HG02981 (cell line): ENCODE data around the gene ABI3BP.
"Not testable (repeated sequence)": the region's sequence is repeated elsewhere in the genome, so short reads cannot be mapped to it uniquely, and the experiment has no call there.

Source experiments
- ATAC-seq: cut with Tn5 transposase; IDR thresholded peaks from one replicate; pipeline ENCODE4 v1.9.1; 2021; ENCODE audit warnings: mild to moderate bottlenecking, moderate library complexity; ENCODE audit not compliant: unreplicated experiment

The ABI3BP gene, protein sequence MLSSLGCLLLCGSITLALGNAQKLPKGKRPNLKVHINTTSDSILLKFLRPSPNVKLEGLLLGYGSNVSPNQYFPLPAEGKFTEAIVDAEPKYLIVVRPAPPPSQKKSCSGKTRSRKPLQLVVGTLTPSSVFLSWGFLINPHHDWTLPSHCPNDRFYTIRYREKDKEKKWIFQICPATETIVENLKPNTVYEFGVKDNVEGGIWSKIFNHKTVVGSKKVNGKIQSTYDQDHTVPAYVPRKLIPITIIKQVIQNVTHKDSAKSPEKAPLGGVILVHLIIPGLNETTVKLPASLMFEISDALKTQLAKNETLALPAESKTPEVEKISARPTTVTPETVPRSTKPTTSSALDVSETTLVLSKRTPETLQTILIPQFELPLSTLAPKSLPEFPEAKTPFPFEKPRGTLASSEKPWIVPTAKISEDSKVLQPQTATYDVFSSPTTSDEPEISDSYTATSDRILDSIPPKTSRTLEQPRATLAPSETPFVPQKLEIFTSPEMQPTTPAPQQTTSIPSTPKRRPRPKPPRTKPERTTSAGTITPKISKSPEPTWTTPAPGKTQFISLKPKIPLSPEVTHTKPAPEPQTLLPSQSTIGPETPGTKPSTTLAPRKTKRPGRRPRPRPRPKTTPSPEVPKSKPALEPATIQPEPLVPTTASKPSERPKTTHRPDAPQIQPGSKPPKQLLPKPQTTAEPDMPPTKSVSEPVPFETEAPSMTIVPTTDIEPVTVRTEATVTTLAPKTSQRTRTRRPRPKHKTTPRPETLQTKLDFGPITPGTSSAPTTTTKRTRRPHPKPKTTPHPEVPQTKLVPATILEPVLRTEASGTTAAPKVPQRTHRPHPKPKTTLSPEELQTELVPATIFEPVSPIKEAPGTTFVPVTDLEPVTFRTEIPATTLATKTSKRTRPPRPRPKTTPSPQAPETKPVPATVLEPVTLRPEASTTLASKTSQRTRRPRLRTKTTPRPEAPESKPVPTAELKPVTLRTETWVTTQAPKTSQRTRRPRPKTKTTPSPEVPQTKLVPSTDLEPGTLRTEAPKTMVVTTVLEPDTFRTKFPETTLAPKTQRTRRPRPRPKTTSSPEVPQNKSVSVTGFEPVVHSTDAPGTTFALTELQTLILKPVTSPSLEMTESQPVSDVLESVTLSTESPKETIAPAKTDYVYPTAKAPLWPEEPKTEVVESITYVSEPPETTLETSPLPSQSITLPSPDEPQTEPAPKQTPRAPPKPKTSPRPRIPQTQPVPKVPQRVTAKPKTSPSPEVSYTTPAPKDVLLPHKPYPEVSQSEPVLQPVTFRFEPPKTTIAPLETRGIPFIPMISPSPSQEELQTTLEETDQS (N-terminal part only)

DNA sequence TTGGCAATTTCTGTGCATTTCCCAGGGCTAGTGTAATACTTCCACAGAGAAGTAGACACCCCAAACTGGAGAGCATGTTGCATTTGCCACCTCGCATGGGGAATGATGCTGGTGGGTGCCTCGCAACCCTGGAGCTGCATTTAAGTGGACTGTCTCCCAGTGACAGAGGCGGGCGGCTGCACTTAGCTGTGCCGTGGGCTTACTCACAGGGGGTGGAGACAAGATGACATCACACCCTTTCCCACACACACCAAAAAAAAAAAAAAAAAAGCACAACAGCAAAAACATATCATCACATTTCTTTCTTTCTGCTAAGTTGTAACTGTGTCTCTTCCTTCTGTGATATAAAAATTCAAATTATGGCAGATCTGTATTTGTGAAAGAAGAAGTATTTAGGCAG, at the start of gene ABI3BP:
TSS of gene ABI3BP (minus strand) at position 113 of the 400 bp plus-strand sequence. CDS start at position 76, 37 bp downstream.
- no peak for ATAC-seq

DNA sequence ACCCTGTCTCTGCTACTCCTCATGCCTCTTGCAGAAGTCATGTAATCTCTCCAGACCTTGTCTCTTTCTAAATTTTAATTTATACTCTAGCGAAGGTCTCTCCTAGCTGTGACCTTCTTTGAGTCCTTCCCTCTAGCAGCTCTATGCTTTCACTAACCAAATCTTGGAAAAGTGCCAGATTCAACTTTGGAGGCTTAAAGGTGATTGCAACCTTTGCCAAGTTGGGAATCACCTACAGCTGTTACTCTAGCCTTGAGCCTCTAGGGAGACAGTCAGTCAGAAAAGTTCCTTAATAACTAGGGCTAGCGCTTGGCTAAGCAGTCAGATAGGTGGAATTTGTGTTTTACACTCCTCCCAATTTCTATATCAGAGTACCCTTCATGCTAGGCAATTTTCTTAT, 46.1 kb upstream of the ABI3BP start:
- ATAC-seq = no peak

DNA sequence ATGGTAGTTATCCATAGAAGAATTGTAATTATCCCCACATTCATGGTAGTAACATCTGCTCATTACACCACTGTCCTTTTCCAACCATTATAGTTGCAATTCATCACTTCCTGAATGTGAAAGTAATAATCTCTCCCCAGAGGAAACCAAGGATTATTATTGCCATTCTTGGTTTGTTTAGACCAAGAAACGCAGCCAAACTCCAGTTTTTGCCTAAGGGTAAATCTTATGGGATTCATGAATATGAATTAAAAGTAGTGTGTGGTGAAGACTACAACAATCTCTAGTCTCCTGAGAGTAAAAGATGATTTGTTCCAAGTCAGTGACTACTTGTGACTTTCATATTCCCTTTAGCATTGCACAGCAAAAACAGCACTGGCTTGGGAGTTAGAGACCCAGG, 45.7 kb upstream of the ABI3BP start:
- no peak for ATAC-seq

DNA sequence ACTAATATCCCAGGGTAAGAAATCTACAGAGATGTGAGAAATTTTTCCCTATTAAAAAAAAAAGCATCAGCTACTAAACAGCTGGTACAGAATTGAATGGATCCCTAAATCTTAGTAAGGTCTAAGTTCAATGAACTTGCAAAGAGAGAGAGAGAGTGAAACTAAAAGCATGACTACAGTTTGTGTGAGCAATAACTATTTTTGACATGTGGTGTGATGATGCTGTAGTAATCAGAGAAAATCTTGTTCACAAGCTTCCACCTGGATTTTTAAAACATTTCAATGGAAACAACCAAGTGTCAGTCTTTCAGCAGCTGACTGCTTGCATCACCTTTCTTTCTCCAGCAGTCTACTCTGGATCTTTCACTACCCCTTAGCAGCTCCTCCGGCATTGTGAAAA, 45.2 kb upstream of the ABI3BP start:
- no peak for ATAC-seq

DNA sequence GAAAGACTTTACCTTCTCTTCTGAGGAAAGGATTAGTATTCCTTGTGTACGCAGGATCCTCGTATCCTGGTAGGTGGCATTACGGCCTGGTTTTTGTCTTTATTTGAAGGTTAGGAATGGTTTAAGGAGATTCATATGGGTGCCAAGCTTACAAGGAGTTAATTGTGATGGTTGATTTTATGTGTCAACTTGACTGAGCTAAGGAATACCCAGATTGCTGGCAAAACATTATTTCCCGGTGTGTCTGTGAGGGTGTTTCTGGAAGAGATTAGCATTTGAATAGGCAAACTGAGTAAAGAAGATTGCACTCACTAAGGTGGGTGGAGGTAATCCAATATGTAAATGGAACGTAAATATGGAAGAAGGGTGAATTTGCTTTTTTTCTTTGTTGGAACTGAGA, 44.4 kb upstream of the ABI3BP start:
- no peak for ATAC-seq

DNA sequence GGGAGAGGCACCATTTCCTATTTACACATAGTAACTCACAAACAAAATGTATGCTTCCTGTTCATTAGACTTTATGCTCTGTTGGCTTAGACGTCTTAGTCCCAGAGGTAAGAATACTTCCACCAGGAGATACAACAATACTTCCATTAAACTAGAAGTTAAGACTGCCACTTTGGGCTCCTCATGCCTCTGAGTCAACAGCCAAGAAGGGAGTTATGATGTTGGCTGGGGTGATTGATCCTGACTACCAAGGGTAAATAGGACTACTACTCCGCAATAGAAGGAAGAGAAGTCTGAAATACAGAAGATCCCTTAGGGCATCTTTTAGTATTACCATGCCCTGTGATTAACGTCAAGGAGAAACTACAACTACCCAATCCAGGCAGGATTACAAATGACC, 43.5 kb upstream of the ABI3BP start:
- ATAC-seq = no peak

DNA sequence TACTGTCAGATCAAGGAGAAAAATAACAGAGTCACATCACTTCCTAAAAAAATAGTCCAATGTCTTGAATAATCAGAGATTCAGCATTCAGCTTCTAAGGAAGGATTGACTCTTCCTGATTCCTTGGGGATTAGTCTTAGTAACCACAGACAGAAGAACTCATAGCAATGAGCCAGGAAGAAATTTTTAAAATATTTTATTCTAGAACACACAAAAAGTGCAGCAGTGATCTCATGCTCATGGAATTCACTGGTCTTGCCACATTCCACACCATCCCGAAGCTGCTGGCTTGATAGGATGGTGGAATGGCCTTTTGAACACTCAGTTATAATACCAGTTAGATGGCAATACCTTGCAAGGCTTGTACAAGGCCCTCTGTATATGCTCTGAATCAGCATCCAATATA, 43.0 kb upstream of the ABI3BP start:
- ATAC-seq = no peak

DNA sequence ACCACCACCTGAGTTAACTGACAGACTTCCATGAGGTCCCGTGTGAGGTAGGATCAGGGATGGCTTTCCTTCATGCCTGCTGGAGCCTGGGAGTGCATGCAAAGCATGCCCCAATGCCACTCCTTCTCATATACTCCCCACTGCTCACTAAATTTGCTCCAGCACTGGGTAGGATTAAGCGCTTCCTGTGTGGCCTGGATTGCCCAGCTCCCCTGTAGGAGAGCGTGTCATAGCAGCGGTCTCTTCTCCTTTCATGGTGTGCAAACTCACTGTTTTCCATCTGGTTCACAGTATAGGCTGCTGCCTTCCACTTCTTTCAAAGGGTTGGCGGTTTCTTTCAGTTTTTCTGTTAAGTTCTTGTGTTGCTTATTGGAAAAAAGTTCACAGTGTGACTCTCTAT, 34.1 kb upstream of the ABI3BP start:
- no peak for ATAC-seq

DNA sequence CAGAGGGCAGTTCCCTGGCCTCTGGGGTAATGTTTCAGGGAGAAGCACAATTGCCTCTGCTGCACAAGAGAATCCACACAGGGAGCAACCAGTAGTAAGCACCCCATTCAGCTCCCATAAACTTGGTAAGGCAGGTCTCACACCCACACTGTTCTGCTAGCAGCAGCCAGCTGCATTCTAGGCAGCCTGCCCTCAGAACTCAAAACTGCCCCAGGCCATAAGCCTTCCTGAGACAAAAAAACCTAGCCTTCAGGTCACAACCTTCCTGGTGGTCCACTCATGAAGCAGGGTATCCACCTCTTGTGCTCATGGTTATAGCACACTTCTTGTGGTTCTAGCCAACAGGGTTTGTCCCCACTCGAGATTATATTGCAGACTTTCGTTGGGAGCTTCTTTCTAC, 33.7 kb upstream of the ABI3BP start:
- no peak for ATAC-seq

DNA sequence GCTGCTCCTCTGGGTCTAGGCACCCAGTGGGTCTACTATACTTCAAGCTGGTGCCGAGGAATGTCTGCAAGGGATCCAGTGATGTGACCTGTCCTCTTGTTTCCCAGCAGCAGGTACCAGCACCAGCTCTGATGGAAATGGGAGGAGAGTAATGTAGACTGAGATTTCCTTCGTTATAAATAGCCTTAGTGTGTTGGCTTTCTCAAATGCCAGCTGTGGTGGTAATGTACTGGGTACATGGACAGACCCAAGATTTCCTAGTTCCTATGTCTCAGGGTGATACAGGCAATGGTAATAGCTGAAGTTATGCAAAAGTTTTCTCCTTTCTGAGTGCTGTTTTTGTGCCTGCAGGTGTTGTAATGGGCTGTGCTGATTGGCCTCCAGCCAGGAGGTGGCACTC, 33.0 kb upstream of the ABI3BP start:
- no peak for ATAC-seq

DNA sequence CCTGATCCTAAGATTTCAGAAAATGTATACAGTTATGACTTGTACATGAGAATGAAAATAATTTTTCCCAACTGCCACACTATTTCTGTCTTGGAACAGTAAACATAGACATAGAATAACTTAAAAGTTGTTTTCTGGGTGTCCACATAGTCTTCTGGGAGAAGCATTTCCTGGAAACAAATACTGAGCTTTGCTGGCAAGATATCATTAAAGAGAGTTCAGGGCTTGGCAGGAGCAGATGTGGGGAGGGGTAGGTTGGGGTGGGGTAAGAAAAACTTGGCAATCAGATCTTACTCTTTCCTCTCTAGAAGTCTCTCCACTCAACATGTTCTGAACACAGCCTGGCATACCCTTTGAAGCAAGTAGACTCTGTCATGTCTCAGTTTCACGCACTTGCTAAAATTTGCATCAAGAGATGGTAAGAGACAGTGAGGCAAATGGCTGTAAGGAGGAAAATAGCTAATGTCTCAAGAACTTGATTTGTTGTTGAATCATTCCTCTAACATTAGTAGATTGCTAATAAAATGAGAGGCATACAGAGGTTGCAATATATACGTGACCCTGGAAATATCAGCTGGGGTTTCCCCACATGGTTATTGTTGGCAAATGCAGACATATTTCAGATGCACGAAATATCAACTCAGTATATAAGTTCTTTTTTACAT, 27.3 kb upstream of the ABI3BP start:
- no peak for ATAC-seq

DNA sequence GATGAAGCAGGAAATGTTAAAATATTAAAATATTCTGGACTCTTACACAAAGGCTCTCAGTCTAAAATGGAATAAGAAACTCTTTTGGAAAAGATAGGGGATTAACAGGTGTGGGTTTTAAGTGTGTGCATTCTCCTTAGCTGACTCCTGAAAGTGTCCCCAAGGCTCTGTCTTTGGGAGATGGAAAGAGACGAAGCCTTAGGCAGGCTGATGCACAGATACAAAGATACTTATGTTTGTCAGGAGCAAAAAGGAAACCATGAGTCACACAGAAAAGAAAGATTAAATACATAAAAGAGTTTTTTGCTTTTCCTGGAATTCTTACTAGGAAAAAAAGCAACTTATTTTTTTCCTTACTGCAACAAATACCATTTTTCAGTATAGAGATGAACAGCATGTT, 23.8 kb upstream of the ABI3BP start:
- ATAC-seq = no peak

DNA sequence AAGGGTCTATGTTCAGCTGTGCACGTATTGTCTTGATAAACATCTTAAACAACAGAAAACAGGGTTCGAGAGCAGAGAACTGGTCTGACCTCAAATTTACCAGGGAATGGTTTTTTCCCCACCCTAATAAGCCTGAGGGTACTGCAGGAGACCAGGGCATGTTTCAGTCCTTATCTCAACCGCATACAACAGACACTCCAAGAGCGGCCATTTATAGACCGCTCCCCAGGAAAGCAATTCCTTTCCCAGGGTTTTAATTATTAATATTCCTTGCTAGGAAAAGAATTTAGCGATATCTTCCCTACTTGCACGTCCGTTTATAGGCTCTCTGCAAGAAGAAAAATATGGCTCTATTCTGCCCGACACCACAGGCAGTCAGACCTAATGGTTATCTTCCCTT, 19.1 kb upstream of the ABI3BP start:
- ATAC-seq = not testable (repeated sequence)

DNA sequence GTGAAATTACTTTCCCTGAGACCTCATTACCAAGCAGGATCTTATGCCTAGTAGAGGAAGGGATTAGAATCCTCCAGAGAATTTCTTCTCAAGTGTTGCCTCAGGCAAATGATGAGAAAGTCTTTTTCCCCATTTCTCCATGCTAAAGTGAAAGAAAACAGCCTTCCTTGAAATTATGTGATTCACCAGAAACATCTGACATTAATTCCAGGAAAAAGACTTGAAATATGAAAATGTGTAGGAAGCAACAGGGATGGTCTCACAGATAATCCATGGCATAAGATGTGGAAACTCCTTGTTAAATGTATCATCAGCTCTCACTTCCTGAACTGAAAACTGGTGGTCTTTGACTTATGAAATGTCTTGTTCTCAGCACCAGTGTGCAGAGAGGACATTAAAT, 17.9 kb upstream of the ABI3BP start:
- ATAC-seq = no peak

DNA sequence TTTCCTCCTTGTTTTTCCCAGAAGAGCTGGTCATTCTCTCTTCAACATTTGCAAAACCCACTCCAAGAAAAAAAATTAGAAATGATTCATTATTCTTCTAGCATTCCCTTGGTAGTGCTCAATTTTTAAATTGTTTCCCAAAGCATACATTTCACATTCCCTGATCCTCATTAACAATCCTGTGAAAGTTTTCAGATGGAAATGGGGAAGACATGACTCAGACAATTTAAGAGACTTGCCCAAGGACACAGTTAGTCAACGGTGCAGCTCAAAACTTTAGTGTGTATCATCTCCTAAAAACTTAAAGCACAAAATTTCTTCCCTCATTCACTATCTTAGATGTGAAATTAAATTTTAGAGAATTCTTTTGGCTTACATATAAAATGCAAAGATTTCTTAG, 17.1 kb upstream of the ABI3BP start:
- ATAC-seq = no peak

DNA sequence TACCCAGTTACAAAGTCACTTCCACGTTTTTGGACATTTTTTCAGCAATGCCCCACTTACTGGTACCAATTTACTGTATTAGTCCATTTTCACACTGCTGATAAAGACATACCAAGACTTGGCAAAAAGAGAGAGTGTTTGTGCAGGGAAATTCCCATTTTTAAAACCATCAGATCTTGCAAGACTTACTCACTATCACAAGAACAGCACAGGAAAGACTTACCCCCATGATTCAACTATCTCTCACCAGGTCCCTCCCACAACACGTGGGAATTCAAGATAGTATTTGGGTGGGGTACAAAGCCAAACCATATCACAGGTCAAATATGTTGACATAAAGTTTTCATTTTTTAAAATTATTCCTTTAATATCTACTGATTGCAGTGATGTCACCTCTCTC, 16.2 kb upstream of the ABI3BP start:
- no peak for ATAC-seq

DNA sequence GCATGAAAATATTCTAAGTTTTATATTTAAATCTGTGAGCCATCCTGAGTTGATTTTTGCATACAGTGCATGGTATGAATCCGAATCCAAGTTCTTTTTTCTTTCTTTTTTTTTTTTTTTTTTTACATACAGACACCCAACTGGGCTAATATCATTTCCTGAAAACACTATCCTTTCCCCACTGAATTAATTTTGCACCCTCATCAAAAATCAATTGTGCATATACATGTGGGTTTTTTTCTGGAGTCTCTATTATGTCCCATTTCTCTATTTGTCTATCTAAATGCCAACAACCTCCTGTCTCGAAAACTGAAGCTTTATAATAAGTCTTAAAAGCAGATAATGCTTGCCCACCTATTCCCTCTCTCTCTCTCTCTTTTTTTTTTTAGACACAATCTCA, 5.9 kb upstream of the ABI3BP start:
- no peak for ATAC-seq

DNA sequence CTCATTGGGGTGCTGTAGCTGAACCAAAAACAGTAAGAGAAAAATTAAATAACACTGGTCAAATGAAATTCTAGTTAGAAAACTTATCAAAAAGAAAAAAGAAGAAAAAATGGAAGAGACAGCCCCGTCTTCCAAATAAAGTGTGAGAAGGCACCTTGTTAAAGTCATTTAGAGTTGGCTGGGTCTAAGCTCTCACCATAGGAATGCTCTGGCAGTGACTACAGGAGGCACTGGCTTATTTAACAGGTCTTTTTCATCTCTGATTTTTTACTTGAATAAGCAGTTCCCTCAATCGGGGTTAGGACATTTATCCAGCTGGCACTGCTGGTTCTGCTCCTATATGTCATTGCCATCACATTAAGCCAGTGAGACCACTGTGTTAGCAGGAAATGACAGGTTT, 1.6 kb upstream of the ABI3BP start:
- ATAC-seq = no peak

DNA sequence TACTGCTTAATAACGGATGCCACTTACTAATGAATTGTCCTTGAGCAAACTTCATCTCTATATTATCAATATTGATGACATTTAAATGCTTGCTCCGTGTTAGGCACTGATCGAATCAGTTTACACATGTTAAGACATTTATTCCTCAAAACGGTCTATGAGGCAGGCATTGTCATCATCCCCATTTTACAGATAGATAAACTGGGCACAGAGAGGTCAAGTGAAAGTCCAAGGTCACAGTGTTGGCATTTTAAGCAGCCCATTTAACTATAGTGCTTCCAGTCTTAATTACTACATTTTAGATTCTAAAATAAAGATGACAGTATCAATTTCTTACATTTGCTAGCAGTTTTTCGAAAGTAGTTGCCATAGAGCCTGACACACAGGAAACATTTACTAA, 966 bp upstream of the ABI3BP start:
- ATAC-seq = no peak

DNA sequence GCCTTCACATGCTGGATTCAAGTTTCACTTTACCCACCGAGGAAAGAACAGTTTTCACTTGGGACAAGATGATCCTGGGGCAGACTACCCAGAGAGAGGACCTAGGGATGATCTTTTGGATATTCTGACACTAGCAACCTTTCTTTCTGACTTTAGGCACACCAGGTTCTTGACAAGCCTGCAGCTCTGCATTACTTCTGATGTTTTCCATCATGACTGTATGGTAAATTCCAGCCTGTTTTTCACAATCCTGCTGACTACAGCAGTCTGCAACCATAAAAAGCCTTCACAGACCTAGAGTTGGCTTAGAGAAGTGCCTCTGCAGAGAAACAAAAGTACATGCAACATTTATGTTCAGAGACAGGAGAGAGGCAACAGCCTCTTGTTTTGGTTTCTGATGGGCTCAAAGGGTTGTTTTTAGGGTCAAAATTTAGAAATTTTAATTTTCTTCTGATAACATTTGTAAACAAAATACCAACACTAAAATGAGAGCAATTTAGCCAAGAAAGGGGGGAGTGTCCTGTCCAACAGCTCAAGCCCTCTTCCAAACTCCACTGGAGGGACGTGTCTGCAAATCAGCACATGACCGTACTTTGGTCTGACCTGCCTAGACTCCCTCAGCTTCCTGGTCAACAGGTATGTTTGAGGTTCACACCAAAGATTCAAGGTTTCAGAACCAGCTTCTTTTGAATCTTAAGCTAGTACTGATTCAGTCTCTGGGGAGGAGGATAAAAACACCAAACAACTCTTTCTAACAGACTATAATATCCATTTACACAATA, 799 bp downstream of the ABI3BP start:
- no peak for ATAC-seq
